ENCODE data around the gene GORAB.

The GORAB gene

GRCh38 chr1:170568197-170568596 lies 36.2 kb downstream of the GORAB start:
- H3K4me3 ChIP-seq (ENCODE audit: low read length): no peak overlapping the region
- DNase-seq (ENCODE audit: low read depth): no peak
- TF ChIP-seq CTCF (conservative IDR thresholded peaks at IDR 0.05; ENCODE audit: low read length): no peak

GRCh38 chr1:170576980-170577379 lies 45.0 kb downstream of the GORAB start:
- no peak overlapping the region for H3K4me3 ChIP-seq (ENCODE audit: low read length)
- DNase-seq (ENCODE audit: low read depth): no peak
- TF ChIP-seq CTCF (conservative IDR thresholded peaks at IDR 0.05; ENCODE audit: low read length): no peak

GRCh38 chr1:170578359-170578758 lies 46.4 kb downstream of the GORAB start:
- TF ChIP-seq CTCF (conservative IDR thresholded peaks at IDR 0.05; ENCODE audit: low read length): no peak
- H3K4me3 ChIP-seq (ENCODE audit: low read length): no peak overlapping the region
- DNase-seq (ENCODE audit: low read depth): no peak

GRCh38 chr1:170580636-170581440 lies 48.9 kb downstream of the GORAB start:
- no peak overlapping the region for H3K4me3 ChIP-seq (ENCODE audit: low read length)
- no peak for DNase-seq (ENCODE audit: low read depth)
- TF ChIP-seq CTCF (conservative IDR thresholded peaks at IDR 0.05; ENCODE audit: low read length): no peak

- H3K4me3 ChIP-seq (ENCODE audit: low read length): no peak overlapping the region
- no peak for TF ChIP-seq CTCF (conservative IDR thresholded peaks at IDR 0.05; ENCODE audit: low read length)
- DNase-seq (ENCODE audit: low read depth): no peak
Observed at GRCh38 chr1:170583186-170583585, 51.2 kb downstream of the GORAB start.

GRCh38 chr1:170586321-170587252 lies 54.6 kb downstream of the GORAB start:
- DNase-seq (ENCODE audit: low read depth): peak; percentile 89
- H3K4me3 ChIP-seq (ENCODE audit: low read length): peak overlapping the region; percentile 54
- no peak for TF ChIP-seq CTCF (conservative IDR thresholded peaks at IDR 0.05; ENCODE audit: low read length)
